HS-27A (cell line): ENCODE measurements around the gene COG7.
"Not testable (repeated sequence)": the region's sequence is repeated elsewhere in the genome, so short reads cannot be mapped to it uniquely, and the experiment has no call there.

Experiments used
- DNase-seq: peaks from one replicate; pipeline ENCODE4 v3.0.0-alpha.2; 2012; ENCODE audit warnings: low read depth, missing footprints

The COG7 gene

GRCh38 chr16:23452572-23453337 is at the start of gene COG7:
COG7 (minus strand) TSS chr16:23453189; CDS start chr16:23452994, 195 bp downstream.
- peak; percentile 67 for DNase-seq

- DNase-seq: no peak
Observed at GRCh38 chr16:23502466-23502865, 49.5 kb upstream of the COG7 start.

GRCh38 chr16:23501291-23501690 is 48.3 kb upstream of the COG7 start:
- DNase-seq: no peak

- DNase-seq: no peak
Observed at GRCh38 chr16:23500862-23501225, 47.9 kb upstream of the COG7 start.

GRCh38 chr16:23500212-23500861 is 47.3 kb upstream of the COG7 start:
- no peak for DNase-seq

GRCh38 chr16:23499801-23500200 is 46.8 kb upstream of the COG7 start:
- DNase-seq: no peak

- no peak for DNase-seq
Observed at GRCh38 chr16:23498863-23499262, 45.9 kb upstream of the COG7 start.

GRCh38 chr16:23497543-23497868 is 44.5 kb upstream of the COG7 start:
- no peak for DNase-seq

GRCh38 chr16:23496821-23497542 is 44.0 kb upstream of the COG7 start:
- DNase-seq: no peak

- no peak for DNase-seq
Observed at GRCh38 chr16:23495671-23496070, 42.7 kb upstream of the COG7 start.

GRCh38 chr16:23494188-23494587 is 41.2 kb upstream of the COG7 start:
- DNase-seq: no peak

GRCh38 chr16:23491490-23492391 is 38.8 kb upstream of the COG7 start:
- DNase-seq: peak; percentile 31

- DNase-seq: no peak
Observed at GRCh38 chr16:23486480-23486879, 33.5 kb upstream of the COG7 start.

GRCh38 chr16:23485841-23486240 is 32.9 kb upstream of the COG7 start:
- DNase-seq: no peak

- no peak for DNase-seq
Observed at GRCh38 chr16:23485257-23485614, 32.2 kb upstream of the COG7 start.

- no peak for DNase-seq
Observed at GRCh38 chr16:23484510-23485256, 31.7 kb upstream of the COG7 start.

- not testable (repeated sequence) for DNase-seq
Observed at GRCh38 chr16:23483492-23483891, 30.5 kb upstream of the COG7 start.

GRCh38 chr16:23482778-23483177 is 29.8 kb upstream of the COG7 start:
- DNase-seq: no peak

GRCh38 chr16:23480257-23480656 is 27.3 kb upstream of the COG7 start:
- no peak for DNase-seq

GRCh38 chr16:23479138-23479537 is 26.1 kb upstream of the COG7 start:
- no peak for DNase-seq

GRCh38 chr16:23478566-23478965 is 25.6 kb upstream of the COG7 start:
- no peak for DNase-seq

GRCh38 chr16:23476289-23476688 is 23.3 kb upstream of the COG7 start:
- DNase-seq: no peak
